ENCODE results near the gene PRKAG1. TPM values are rescaled to one million over a fixed set of nuclear protein-coding genes. Genes with fewer than 3 reads are reported as not detected.

PRKAG1 gene
- polyA plus RNA-seq, 1 donor from 2014 or later, result 71.0 TPM

- Histone ChIP-seq H3K9me3 (ENCODE audit: low read length) (no peaks in the 10 kb centered on the region), H3K9ac (ENCODE audit: low read length) (no peak overlapping the region), H3F3A (ENCODE audit: insufficient read depth, low read length, poor library complexity, severe bottlenecking) (no peaks in the 10 kb centered on the region), H3K4me3 (ENCODE audit: low read length) (no peak overlapping the region), H3K9me2 (ENCODE audit: insufficient read depth, low read length) (no peaks in the 10 kb centered on the region), H2AFZ (ENCODE audit: low read depth, low read length) (no peak overlapping the region), H4K20me1 (ENCODE audit: insufficient read depth) (no peaks in the 10 kb centered on the region), H3K36me3 (ENCODE audit: insufficient read depth, low read length) (no peaks in the 10 kb centered on the region), H3K79me2 (replicated peaks; ENCODE audit: insufficient read depth, low read length) (no peaks in the 10 kb centered on the region), H3K4me2 (ENCODE audit: low read length) (no peak overlapping the region), H3K27ac (ENCODE audit: low read length) (no peak overlapping the region), H3K27me3 (ENCODE audit: insufficient read depth, low read depth, low read length) (peaks cover 38% of the 10 kb centered on the region)
- TF ChIP-seq CTCF (IDR thresholded peaks at IDR 0.05; ENCODE audit: poor library complexity, severe bottlenecking), result no peak
- TF ChIP-seq, protein P1, sequence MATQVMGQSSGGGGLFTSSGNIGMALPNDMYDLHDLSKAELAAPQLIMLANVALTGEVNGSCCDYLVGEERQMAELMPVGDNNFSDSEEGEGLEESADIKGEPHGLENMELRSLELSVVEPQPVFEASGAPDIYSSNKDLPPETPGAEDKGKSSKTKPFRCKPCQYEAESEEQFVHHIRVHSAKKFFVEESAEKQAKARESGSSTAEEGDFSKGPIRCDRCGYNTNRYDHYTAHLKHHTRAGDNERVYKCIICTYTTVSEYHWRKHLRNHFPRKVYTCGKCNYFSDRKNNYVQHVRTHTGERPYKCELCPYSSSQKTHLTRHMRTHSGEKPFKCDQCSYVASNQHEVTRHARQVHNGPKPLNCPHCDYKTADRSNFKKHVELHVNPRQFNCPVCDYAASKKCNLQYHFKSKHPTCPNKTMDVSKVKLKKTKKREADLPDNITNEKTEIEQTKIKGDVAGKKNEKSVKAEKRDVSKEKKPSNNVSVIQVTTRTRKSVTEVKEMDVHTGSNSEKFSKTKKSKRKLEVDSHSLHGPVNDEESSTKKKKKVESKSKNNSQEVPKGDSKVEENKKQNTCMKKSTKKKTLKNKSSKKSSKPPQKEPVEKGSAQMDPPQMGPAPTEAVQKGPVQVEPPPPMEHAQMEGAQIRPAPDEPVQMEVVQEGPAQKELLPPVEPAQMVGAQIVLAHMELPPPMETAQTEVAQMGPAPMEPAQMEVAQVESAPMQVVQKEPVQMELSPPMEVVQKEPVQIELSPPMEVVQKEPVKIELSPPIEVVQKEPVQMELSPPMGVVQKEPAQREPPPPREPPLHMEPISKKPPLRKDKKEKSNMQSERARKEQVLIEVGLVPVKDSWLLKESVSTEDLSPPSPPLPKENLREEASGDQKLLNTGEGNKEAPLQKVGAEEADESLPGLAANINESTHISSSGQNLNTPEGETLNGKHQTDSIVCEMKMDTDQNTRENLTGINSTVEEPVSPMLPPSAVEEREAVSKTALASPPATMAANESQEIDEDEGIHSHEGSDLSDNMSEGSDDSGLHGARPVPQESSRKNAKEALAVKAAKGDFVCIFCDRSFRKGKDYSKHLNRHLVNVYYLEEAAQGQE (IDR thresholded peaks at IDR 0.05; ENCODE audit: borderline replicate concordance), result no peak
- TF ChIP-seq POLR2AphosphoS5 (IDR thresholded peaks at IDR 0.05), result no peak
- TF ChIP-seq RAD21 (conservative IDR thresholded peaks at IDR 0.05), result no peak
- TF ChIP-seq MXI1 (conservative IDR thresholded peaks at IDR 0.05; ENCODE audit: poor library complexity, severe bottlenecking), result no peak
- TF ChIP-seq EP300 (conservative IDR thresholded peaks at IDR 0.05; ENCODE audit: poor library complexity, severe bottlenecking), result no peak
- no peak for TF ChIP-seq SMC3 (conservative IDR thresholded peaks at IDR 0.05; ENCODE audit: poor library complexity)
- TF ChIP-seq EZH2 (IDR thresholded peaks at IDR 0.05; ENCODE audit: borderline replicate concordance, insufficient read depth, low read length, poor library complexity, severe bottlenecking), result no peak
- TF ChIP-seq TAF1 (IDR thresholded peaks at IDR 0.05; ENCODE audit: low read depth), result no peak
These were observed 57.2 kb downstream of the PRKAG1 start for GRCh38 chr12:48961331-48961730.

DNA sequence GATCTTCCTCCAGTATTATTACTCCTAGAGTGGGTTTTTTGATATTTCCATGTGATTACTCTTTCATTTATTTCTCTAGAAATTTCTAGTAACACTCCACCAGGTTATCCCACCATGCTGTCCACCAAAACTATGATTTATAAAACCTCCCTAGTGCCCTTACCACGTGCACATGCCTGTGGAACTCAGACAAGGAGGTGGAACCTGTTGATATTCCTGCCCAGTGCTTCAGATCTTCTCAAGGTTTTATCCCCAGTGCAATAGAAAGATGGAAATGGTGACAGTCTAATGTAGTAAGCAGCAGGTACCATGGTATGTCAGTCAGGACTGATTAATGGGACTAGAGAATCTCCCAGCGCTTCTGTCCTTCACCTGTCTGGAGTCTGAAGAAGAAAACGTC lies 57.7 kb downstream of the PRKAG1 start:
- no peak for TF ChIP-seq EP300 (conservative IDR thresholded peaks at IDR 0.05; ENCODE audit: poor library complexity, severe bottlenecking)
- TF ChIP-seq RAD21 (conservative IDR thresholded peaks at IDR 0.05), result no peak
- TF ChIP-seq SMC3 (conservative IDR thresholded peaks at IDR 0.05; ENCODE audit: poor library complexity), result no peak
- no peak for TF ChIP-seq POLR2AphosphoS5 (IDR thresholded peaks at IDR 0.05)
- no peak overlapping the region for H3K4me2 ChIP-seq (ENCODE audit: low read length)
- peaks cover 33% of the 10 kb centered on the region for H3K27me3 ChIP-seq (ENCODE audit: insufficient read depth, low read depth, low read length)

DNA sequence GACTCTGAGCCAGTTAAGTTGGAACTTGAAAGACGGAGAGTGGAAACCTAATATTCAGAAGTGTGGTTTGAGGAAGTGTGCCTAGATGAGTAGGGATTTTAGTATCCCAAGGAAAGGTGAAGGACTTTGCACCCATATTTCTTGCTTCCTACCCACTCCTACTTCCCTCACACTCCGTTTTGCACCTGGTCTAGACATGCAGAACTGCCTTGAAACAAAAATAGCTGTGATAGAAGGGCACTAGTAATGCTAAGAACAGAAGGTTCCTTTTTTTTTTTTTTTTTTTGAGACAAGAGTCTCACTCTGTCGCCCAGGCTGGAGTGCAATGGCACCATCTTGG lies 60.6 kb downstream of the PRKAG1 start:
- TF ChIP-seq TAF1 (IDR thresholded peaks at IDR 0.05; ENCODE audit: low read depth), result no peak
- no peak for TF ChIP-seq SMC3 (conservative IDR thresholded peaks at IDR 0.05; ENCODE audit: poor library complexity)
- TF ChIP-seq CTCF (IDR thresholded peaks at IDR 0.05; ENCODE audit: poor library complexity, severe bottlenecking), result no peak
- no peak for TF ChIP-seq EP300 (conservative IDR thresholded peaks at IDR 0.05; ENCODE audit: poor library complexity, severe bottlenecking)
- TF ChIP-seq, protein P1 (IDR thresholded peaks at IDR 0.05; ENCODE audit: borderline replicate concordance), result no peak
- no peak for TF ChIP-seq POLR2AphosphoS5 (IDR thresholded peaks at IDR 0.05)
- TF ChIP-seq EZH2 (IDR thresholded peaks at IDR 0.05; ENCODE audit: borderline replicate concordance, insufficient read depth, low read length, poor library complexity, severe bottlenecking), result no peak
- no peak for TF ChIP-seq MXI1 (conservative IDR thresholded peaks at IDR 0.05; ENCODE audit: poor library complexity, severe bottlenecking)
- TF ChIP-seq RAD21 (conservative IDR thresholded peaks at IDR 0.05), result no peak
- peaks cover 31% of the 10 kb centered on the region for H3K79me2 ChIP-seq (replicated peaks; ENCODE audit: insufficient read depth, low read length)
- peaks cover 12% of the 10 kb centered on the region for H3K36me3 ChIP-seq (ENCODE audit: insufficient read depth, low read length)
- H3K27ac ChIP-seq (ENCODE audit: low read length), result peak overlapping the region; percentile 99
- H3K9me2 ChIP-seq (ENCODE audit: insufficient read depth, low read length), result no peaks in the 10 kb centered on the region
- H3K9me3 ChIP-seq (ENCODE audit: low read length), result no peaks in the 10 kb centered on the region
- no peaks in the 10 kb centered on the region for H3F3A ChIP-seq (ENCODE audit: insufficient read depth, low read length, poor library complexity, severe bottlenecking)
- H3K9ac ChIP-seq (ENCODE audit: low read length), result peak overlapping the region; percentile 99
- H3K27me3 ChIP-seq (ENCODE audit: insufficient read depth, low read depth, low read length), result peaks cover 15% of the 10 kb centered on the region
- H4K20me1 ChIP-seq (ENCODE audit: insufficient read depth), result peaks cover 19% of the 10 kb centered on the region
- H3K4me3 ChIP-seq (ENCODE audit: low read length), result peak overlapping the region; percentile 90
- peak overlapping the region; percentile 85 for H3K4me2 ChIP-seq (ENCODE audit: low read length)
- H2AFZ ChIP-seq (ENCODE audit: low read depth, low read length), result peak overlapping the region; percentile 73

More for the DNA sequence above, 57.7 kb downstream of the PRKAG1 start:
- Histone ChIP-seq H3K36me3 (ENCODE audit: insufficient read depth, low read length) (no peaks in the 10 kb centered on the region), H2AFZ (ENCODE audit: low read depth, low read length) (no peak overlapping the region), H3K9ac (ENCODE audit: low read length) (no peak overlapping the region), H3K9me3 (ENCODE audit: low read length) (no peaks in the 10 kb centered on the region), H4K20me1 (ENCODE audit: insufficient read depth) (no peaks in the 10 kb centered on the region), H3K27ac (ENCODE audit: low read length) (no peak overlapping the region), H3K9me2 (ENCODE audit: insufficient read depth, low read length) (no peaks in the 10 kb centered on the region), H3F3A (ENCODE audit: insufficient read depth, low read length, poor library complexity, severe bottlenecking) (no peaks in the 10 kb centered on the region), H3K4me3 (ENCODE audit: low read length) (no peak overlapping the region), H3K79me2 (replicated peaks; ENCODE audit: insufficient read depth, low read length) (peaks cover 3% of the 10 kb centered on the region)
